ENCODE data around the gene FOXR1. TPM values are rescaled to one million over a fixed set of nuclear protein-coding genes. Genes with fewer than 3 reads are reported as not detected.

FOXR1 gene, protein sequence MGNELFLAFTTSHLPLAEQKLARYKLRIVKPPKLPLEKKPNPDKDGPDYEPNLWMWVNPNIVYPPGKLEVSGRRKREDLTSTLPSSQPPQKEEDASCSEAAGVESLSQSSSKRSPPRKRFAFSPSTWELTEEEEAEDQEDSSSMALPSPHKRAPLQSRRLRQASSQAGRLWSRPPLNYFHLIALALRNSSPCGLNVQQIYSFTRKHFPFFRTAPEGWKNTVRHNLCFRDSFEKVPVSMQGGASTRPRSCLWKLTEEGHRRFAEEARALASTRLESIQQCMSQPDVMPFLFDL
- not detected in 2 replicates for total RNA-seq

DNA sequence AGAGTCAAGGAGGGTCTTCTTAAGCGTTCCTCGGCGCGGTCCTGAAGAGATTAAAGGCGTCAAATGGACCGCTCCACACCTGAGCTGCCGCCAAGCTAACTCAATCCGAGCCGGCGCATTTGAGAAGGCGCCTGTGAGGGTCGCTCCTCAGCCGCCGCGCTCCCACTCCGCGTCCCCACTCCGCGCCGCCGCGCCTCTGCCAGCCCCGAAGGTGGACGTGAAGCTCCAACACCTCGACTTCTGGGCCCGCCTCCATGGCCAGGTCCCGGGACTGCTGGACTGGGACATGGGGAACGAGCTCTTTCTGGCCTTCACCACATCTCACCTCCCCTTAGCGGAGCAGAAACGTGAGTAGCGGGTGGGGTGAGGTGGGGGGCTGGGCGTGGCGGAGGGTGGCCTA, at the start of gene FOXR1:
FOXR1 (plus strand) TSS at position 116 of the 400 bp plus-strand sequence; CDS start at position 287, 171 bp downstream.
- no peak for DNase-seq (ENCODE audit: low read depth)
- TF ChIP-seq, protein P1, sequence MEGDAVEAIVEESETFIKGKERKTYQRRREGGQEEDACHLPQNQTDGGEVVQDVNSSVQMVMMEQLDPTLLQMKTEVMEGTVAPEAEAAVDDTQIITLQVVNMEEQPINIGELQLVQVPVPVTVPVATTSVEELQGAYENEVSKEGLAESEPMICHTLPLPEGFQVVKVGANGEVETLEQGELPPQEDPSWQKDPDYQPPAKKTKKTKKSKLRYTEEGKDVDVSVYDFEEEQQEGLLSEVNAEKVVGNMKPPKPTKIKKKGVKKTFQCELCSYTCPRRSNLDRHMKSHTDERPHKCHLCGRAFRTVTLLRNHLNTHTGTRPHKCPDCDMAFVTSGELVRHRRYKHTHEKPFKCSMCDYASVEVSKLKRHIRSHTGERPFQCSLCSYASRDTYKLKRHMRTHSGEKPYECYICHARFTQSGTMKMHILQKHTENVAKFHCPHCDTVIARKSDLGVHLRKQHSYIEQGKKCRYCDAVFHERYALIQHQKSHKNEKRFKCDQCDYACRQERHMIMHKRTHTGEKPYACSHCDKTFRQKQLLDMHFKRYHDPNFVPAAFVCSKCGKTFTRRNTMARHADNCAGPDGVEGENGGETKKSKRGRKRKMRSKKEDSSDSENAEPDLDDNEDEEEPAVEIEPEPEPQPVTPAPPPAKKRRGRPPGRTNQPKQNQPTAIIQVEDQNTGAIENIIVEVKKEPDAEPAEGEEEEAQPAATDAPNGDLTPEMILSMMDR (IDR thresholded peaks at IDR 0.05; ENCODE audit: insufficient read depth, low read depth, low read length), result no peak

GRCh38 chr11:118921929-118922744, 49.4 kb upstream of the FOXR1 start:
- peak; percentile 88 for DNase-seq (ENCODE audit: low read depth)
- TF ChIP-seq, protein P1 (IDR thresholded peaks at IDR 0.05; ENCODE audit: insufficient read depth, low read depth, low read length), result no peak
- H3K4me3 ChIP-seq (ENCODE audit: low read depth, low read length), result peak overlapping the region; percentile 93

More for the DNA sequence above, at the start of gene FOXR1:
- H3K4me3 ChIP-seq (ENCODE audit: low read depth, low read length), result no peak within 1 kb of the TSS

DNA sequence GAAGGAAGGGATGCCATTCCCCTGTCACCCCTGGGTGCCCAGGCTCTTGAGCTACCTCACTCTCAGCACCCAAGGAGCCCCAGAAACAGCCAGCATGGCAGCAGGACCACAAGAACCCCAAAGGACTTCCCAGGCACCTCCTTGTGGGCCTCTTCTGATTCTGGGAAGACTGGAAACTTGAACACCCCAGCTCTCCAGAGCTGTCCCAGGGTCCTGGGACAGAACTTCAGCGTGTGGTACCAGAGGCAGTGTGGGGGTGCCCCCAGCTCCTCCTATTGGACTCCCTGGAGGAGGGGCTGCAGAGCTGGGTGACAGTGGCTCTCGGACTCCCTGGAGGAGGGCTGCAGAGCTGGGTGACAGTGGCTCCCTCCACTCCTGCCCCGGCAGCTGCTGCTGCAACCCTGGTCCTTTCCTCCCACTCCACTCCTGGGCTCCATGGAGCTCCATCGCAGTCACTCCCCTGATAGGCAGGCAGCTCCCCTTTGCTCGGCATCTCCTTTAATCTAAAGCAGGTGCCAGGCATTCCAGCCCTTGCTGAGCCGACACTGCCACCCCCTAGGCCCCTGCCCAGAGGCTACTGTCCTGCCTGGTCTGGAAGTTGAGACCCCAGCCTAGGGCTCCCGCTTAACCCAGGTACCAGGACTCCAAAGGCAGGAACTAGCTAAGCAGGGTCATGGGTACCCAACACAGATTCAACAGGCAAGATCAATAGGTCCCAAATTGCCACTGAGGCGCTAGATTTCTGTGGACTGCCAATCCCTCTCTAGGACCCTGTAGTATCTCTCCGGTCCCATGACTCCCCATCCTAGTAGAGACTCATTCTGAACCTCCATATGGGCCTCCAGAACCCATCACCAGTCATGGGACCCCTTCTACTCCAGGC, 48.6 kb upstream of the FOXR1 start:
- DNase-seq (ENCODE audit: low read depth), result no peak

DNA sequence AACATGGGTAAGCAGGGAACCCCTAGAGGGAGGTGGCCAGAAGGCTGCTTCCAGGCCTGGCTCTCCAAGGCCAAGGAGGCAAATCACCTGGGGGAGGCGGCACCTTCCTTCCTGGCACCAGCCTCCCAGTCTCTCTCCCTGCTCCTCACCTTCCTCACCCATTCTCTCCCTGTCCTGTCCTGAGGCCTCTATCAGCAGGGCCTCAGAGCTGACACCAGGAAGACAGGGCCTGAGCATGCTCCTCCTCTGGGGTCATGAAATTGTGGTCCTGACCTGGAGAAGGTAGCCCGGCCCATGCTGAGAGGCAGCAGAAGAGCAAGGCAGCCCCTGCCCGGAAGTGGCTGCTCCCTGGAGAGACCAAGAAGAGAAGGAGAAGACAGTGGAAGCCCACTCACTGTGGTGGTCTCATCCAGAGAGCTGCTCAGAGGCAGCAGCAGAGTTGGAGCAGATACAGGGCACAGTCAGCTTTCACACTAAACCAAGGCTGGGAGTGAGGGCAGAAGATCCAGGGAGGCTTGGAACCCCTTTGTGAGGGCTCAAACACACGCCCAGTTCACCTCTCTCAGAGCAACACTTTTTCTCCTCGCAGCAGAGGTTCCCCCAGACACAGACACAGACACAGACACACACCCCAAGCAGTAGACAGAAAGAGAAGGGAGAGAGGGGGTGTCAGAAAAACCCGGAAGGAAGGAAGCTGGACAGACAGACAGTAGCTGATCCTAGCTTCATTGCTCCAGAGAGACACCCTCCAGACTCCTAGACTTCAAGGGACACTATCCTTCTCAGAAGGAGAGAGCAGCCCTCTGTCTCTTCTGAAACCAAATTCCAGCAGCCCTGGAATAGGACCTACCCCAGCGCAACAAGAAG, 47.6 kb upstream of the FOXR1 start:
- TF ChIP-seq, protein P1 (IDR thresholded peaks at IDR 0.05; ENCODE audit: insufficient read depth, low read depth, low read length), result no peak
- H3K4me3 ChIP-seq (ENCODE audit: low read depth, low read length), result peak overlapping the region; percentile 93
- no peak for DNase-seq (ENCODE audit: low read depth)

More for the DNA sequence above, 48.6 kb upstream of the FOXR1 start:
- TF ChIP-seq, protein P1 (IDR thresholded peaks at IDR 0.05; ENCODE audit: insufficient read depth, low read depth, low read length), result no peak
- peak overlapping the region; percentile 93 for H3K4me3 ChIP-seq (ENCODE audit: low read depth, low read length)

GRCh38 chr11:118924591-118925585, 46.7 kb upstream of the FOXR1 start:
- TF ChIP-seq, protein P1 (IDR thresholded peaks at IDR 0.05; ENCODE audit: insufficient read depth, low read depth, low read length), result no peak
- DNase-seq (ENCODE audit: low read depth), result no peak
- H3K4me3 ChIP-seq (ENCODE audit: low read depth, low read length), result peak overlapping the region; percentile 93
